C4-2B (cell line): ENCODE data around the gene MLXIPL.

ENCODE experiments used
- CTCF ChIP-seq: fragments of 450-650 bp; conservative IDR thresholded peaks from 2 replicates; pipeline ENCODE4 v1.5.1; 2017; ENCODE audit warnings: mild to moderate bottlenecking
- ZFX ChIP-seq: fragments of 450-650 bp; IDR thresholded peaks from 2 replicates; pipeline ENCODE4 v1.6.1; 2017

GRCh38 chr7:73631558-73631957 is 7.2 kb upstream of the MLXIPL start:
- TF ChIP-seq CTCF = no peak
- TF ChIP-seq ZFX = no peak
